GM12878 (cell line): ENCODE results near the gene PRAC2. TPM values are rescaled to one million over a fixed set of nuclear protein-coding genes. Genes with fewer than 3 reads are reported as not detected.

Source experiments
- ATAC-seq: fragments of 200-7000 bp; cut with Tn5 transposase; 3 replicates; pipeline ENCODE4 v1.9.1; 2020; ENCODE audit warnings: mild to moderate bottlenecking, moderate library complexity
- BruUV-seq: library from RNA; stranded (reverse); fragments of 400-500 nt; replicated peaks from 2 replicates; lab custom pipeline; 2021; lab: Mats Ljungman, UMichigan
- CTCF ChIA-PET: fragments of 300-600 bp; sonication (Branson Sonifier 250); formaldehyde crosslinking; extraction: SDS; loops from one replicate; lab custom pipeline; 2021; ENCODE audit warnings: inconsistent platforms; lab: Yijun Ruan, JAX
- POLR2A ChIA-PET: fragments of 350-600 bp; formaldehyde crosslinking; extraction: SDS; loops from one replicate; lab custom pipeline; 2021; ENCODE audit warnings: inconsistent platforms; lab: Charles Lee
- RAD21 ChIA-PET: fragments of 300-600 bp; sonication (Branson Sonifier 250); formaldehyde crosslinking; loops from one replicate; lab custom pipeline; 2023; ENCODE audit warnings: antibody characterized with exemption; ENCODE audit not compliant: unreplicated experiment; lab: Charles Lee
- SMC1A ChIA-PET: fragments of 300-600 bp; sonication (Branson Sonifier 250); formaldehyde crosslinking; loops from one replicate; lab custom pipeline; 2023; ENCODE audit not compliant: unreplicated experiment, uncharacterized antibody; lab: Charles Lee
- DNase-seq: peaks from one replicate; pipeline ENCODE4 v3.0.0-alpha.2; 2011; ENCODE audit warnings: low read depth, low spot score
- FAIRE-seq: peaks from 3 replicates; lab custom pipeline; 2011; peaks lifted over from hg19 to GRCh38; lab: Jason Lieb, UNC
- H2AFZ ChIP-seq: 2 replicates; pipeline ENCODE4 v1.6.0; 2011; ENCODE audit warnings: low read depth, low read length, control low read depth; ENCODE audit not compliant: control insufficient read depth
- H3K27ac ChIP-seq: 2 replicates; pipeline ENCODE4 v1.5.1; 2011; ENCODE audit warnings: control low read depth; ENCODE audit not compliant: control insufficient read depth, insufficient read depth
- H3K27me3 ChIP-seq, 2 experiments: replicated peaks in 1 of 2; 2 replicates each; pipeline versions ENCODE4 v1.6.0 to v1.6.1; 2011; ENCODE audit warnings: low read length in 1 of 2; ENCODE audit not compliant: control insufficient read depth in 2 of 2, insufficient read depth in 2 of 2
- H3K36me3 ChIP-seq, 2 experiments: 2 replicates each; pipeline ENCODE4 v1.5.1; 2011; ENCODE audit warnings: low read length in 1 of 2; ENCODE audit not compliant: control insufficient read depth in 2 of 2, insufficient read depth in 2 of 2
- H3K4me1 ChIP-seq: 2 replicates; pipeline ENCODE4 v1.6.1; 2011; ENCODE audit warnings: mild to moderate bottlenecking, low read length, moderate library complexity, mixed read lengths; ENCODE audit not compliant: control insufficient read depth, insufficient read depth
- H3K4me2 ChIP-seq: 2 replicates; pipeline ENCODE4 v1.6.0; 2011; ENCODE audit warnings: control low read depth; ENCODE audit not compliant: control insufficient read depth, insufficient read depth
- H3K4me3 ChIP-seq: fragments of 200-600 bp; sonication (generic); 2 replicates; pipeline ENCODE4 v1.5.1; 2016
- H3K79me2 ChIP-seq: 2 replicates; pipeline ENCODE4 v1.6.0; 2011; ENCODE audit warnings: low read length; ENCODE audit not compliant: control insufficient read depth, insufficient read depth
- H3K9ac ChIP-seq: 2 replicates; pipeline ENCODE4 v1.8.0; 2011; ENCODE audit warnings: low read length, control low read depth, mixed read lengths; ENCODE audit not compliant: control insufficient read depth, insufficient read depth
- H3K9me3 ChIP-seq: replicated peaks from 3 replicates; pipeline ENCODE4 v1.5.1; 2011; ENCODE audit warnings: mild to moderate bottlenecking, low read length; ENCODE audit not compliant: control insufficient read depth, insufficient read depth
- H4K20me1 ChIP-seq: 2 replicates; pipeline ENCODE4 v1.6.0; 2011; ENCODE audit not compliant: control insufficient read depth, insufficient read depth
- ATF7 ChIP-seq: fragments of 450-650 bp; IDR thresholded peaks from 2 replicates; pipeline ENCODE4 v1.6.1; 2016; ENCODE audit warnings: low read depth, mild to moderate bottlenecking
- BACH1 ChIP-seq: fragments of 450-650 bp; IDR thresholded peaks from 2 replicates; pipeline ENCODE4 v1.6.1; 2017; ENCODE audit warnings: mild to moderate bottlenecking, borderline replicate concordance
- EGR1 ChIP-seq, 2 experiments: IDR thresholded peaks; 1 replicate in 1 of 2; 2 replicates in 1 of 2; pipeline ENCODE4 v1.6.1; 2011 to 2012; ENCODE audit warnings: low read depth in 2 of 2, low read length in 2 of 2, borderline replicate concordance in 1 of 2, mild to moderate bottlenecking in 1 of 2, moderate library complexity in 1 of 2
- GABPA ChIP-seq: IDR thresholded peaks from 2 replicates; pipeline ENCODE4 v1.6.1; 2014; ENCODE audit warnings: antibody characterized with exemption, low read depth, mild to moderate bottlenecking, inconsistent platforms
- HCFC1 ChIP-seq: fragments of 150-350 bp; IDR thresholded peaks from 2 replicates; pipeline ENCODE4 v1.6.1; 2014; ENCODE audit warnings: low read length
- HDAC6 ChIP-seq: fragments of 200-600 bp; sonication (generic); IDR thresholded peaks from one replicate; pipeline ENCODE4 v1.8.0; 2017; ENCODE audit warnings: antibody characterized with exemption; ENCODE audit not compliant: unreplicated experiment
- MEF2A ChIP-seq: IDR thresholded peaks from 2 replicates; pipeline ENCODE4 v1.6.1; 2011; ENCODE audit warnings: low read depth, mild to moderate bottlenecking, low read length, moderate library complexity; ENCODE audit not compliant: insufficient read depth
- MXI1 ChIP-seq: fragments of 150-350 bp; IDR thresholded peaks from 2 replicates; pipeline ENCODE4 v1.6.1; 2011; ENCODE audit warnings: low read depth, mild to moderate bottlenecking, inconsistent platforms, low read length, improper control_type of control experiment
- MYB ChIP-seq: fragments of 150-350 bp; IDR thresholded peaks from 2 replicates; pipeline ENCODE4 v1.6.1; 2014; ENCODE audit warnings: mild to moderate bottlenecking, low read depth, low read length, borderline replicate concordance
- NFIC ChIP-seq: IDR thresholded peaks from 2 replicates; pipeline ENCODE4 v1.6.1; 2012; ENCODE audit warnings: low read depth, mild to moderate bottlenecking, inconsistent platforms, low read length, moderate library complexity
- SRF ChIP-seq, 2 experiments: IDR thresholded peaks; 2 replicates each; pipeline ENCODE4 v1.6.1; 2011; ENCODE audit warnings: low read depth in 2 of 2, low read length in 2 of 2, mild to moderate bottlenecking in 1 of 2, moderate library complexity in 1 of 2
- STAT1 ChIP-seq: fragments of 450-650 bp; conservative IDR thresholded peaks from 2 replicates; pipeline ENCODE4 v1.6.1; 2014; ENCODE audit warnings: antibody characterized with exemption, mild to moderate bottlenecking
- YY1 ChIP-seq: IDR thresholded peaks from 2 replicates; pipeline ENCODE4 v1.6.1; 2011; ENCODE audit warnings: low read depth, mild to moderate bottlenecking, low read length
- ZNF274 ChIP-seq: IDR thresholded peaks from one replicate; pipeline ENCODE4 v1.8.0; 2011; ENCODE audit not compliant: insufficient read length, insufficient read depth
- ZNF622 ChIP-seq: fragments of 450-650 bp; IDR thresholded peaks from 2 replicates; pipeline ENCODE4 v1.6.1; 2017; ENCODE audit warnings: mild to moderate bottlenecking, inconsistent platforms
- WGBS: methylation state at CpG from one replicate; pipeline ENCODE4 v1.1.6; 2016; ENCODE audit warnings: low lambda C conversion rate; ENCODE audit not compliant: insufficient replicate concordance, insufficient coverage; ENCODE audit errors: missing lambda C conversion rate; 5-methylcytosine and 5-hydroxymethylcytosine counted together
- in situ Hi-C: fragments of 300-500 bp; cut with MboI; formaldehyde crosslinking; loops from 9 replicates; pipeline ENCODE4 v1.14.3; 2018; ENCODE audit warnings: mixed read lengths
- intact Hi-C: fragments of 100-400 bp; cut with micrococcal nuclease; formaldehyde crosslinking; loops from one replicate; pipeline ENCODE4 v1.14.2; 2022; ENCODE audit not compliant: unreplicated experiment
- polyA plus RNA-seq, 11 experiments: library from polyadenylated mRNA; depleted of rRNA in 4 of 11; unstranded in 6 of 11; stranded (reverse) in 5 of 11; fragments of >200 nt; fragmentation: Nextera tagmentation in 4 of 11; fragmentation: Illumina TruSeq in 1 of 11; extraction: Ambion mirVana in 4 of 11; extraction: Trizol in 1 of 11; gene quantifications; 1 replicate in 1 of 11; 2 replicates in 10 of 11; pipeline versions ENCODE4 v1.2.1 to v1.2.3, GENCODE V29; 2011 to 2016; ENCODE audit warnings: inconsistent platforms in 2 of 11, missing spikeins in 2 of 11, low read depth in 1 of 11
- total RNA-seq, 4 experiments: library from RNA; depleted of rRNA in 3 of 4; stranded (reverse); fragments of >200 nt in 3 of 4; fragmentation: Illumina TruSeq in 1 of 4; extraction: Trizol in 1 of 4; gene quantifications; 2 replicates each; pipeline versions ENCODE4 v1.2.1 to v1.2.3, GENCODE V29; 2013 to 2021
- TF ChIP-seq, protein P1 (sequence below): IDR thresholded peaks from 2 replicates; pipeline ENCODE4 v1.6.1; 2011; ENCODE audit warnings: mild to moderate bottlenecking, low read depth, low read length, moderate library complexity; ENCODE audit not compliant: insufficient replicate concordance
- TF ChIP-seq, protein P2 (sequence below): IDR thresholded peaks from 2 replicates; pipeline ENCODE4 v1.6.1; 2011; ENCODE audit warnings: borderline replicate concordance, low read depth, mild to moderate bottlenecking, moderate library complexity, mixed read lengths, low read length; ENCODE audit not compliant: insufficient read depth; ENCODE audit errors: extremely low read length
- TF ChIP-seq, protein P3 (sequence below): IDR thresholded peaks from 2 replicates; pipeline ENCODE4 v1.6.1; 2012; ENCODE audit warnings: mild to moderate bottlenecking, low read depth, low read length

The PRAC2 gene
- total and polyA plus RNA-seq, 10 of the 15 experiments (the other 5 are each of a cell fraction or from before 2014, with no cell fraction given), result 0.31 TPM; not detected in 9

GRCh38 chr17:48718761-48719641, 4.0 kb upstream of the PRAC2 start:
- Histone ChIP-seq H3K79me2 (no peaks in the 10 kb centered on the region), H3K4me1 (no peaks in the 10 kb centered on the region; the same call in 1 of the 2 replicates), H3K36me3 (no peaks in the 10 kb centered on the region), H3K27me3 (peaks cover 24 to 48% of the 10 kb centered on the region in 2 experiments), H3K9ac (no peak overlapping the region), H3K4me3 (no peak overlapping the region), H3K9me3 (no peaks in the 10 kb centered on the region; the same call in 2 of the 3 replicates), H2AFZ (no peak overlapping the region)
- no peak for DNase-seq
- CTCF ChIA-PET, result interaction anchor here (0.6 to 7.5 kb wide), 4 partner anchors 39 to 85 kb away, joined by 3 to 56 read pairs (median 10); no protein-coding TSS in a partner anchor
- intact Hi-C loops, result no loop called here
- TF ChIP-seq, protein P1, sequence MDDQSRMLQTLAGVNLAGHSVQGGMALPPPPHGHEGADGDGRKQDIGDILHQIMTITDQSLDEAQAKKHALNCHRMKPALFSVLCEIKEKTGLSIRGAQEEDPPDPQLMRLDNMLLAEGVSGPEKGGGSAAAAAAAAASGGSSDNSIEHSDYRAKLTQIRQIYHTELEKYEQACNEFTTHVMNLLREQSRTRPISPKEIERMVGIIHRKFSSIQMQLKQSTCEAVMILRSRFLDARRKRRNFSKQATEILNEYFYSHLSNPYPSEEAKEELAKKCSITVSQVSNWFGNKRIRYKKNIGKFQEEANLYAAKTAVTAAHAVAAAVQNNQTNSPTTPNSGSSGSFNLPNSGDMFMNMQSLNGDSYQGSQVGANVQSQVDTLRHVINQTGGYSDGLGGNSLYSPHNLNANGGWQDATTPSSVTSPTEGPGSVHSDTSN, result no peak
- TF ChIP-seq BACH1, result no peak
- no peak for TF ChIP-seq NFIC
- no peak for TF ChIP-seq GABPA
- TF ChIP-seq EGR1 (IDR thresholded peaks at IDR 0.05; ENCODE audit: borderline replicate concordance in 1 of 2, low read depth in 2 of 2, low read length in 2 of 2), result no peak
- TF ChIP-seq ZNF622, result no peak
- no peak for TF ChIP-seq MYB
- no peak for TF ChIP-seq SRF (IDR thresholded peaks at IDR 0.05; ENCODE audit: low read depth in 2 of 2, low read length in 2 of 2)
- no peak for TF ChIP-seq MEF2A
- no peak for TF ChIP-seq MXI1
- no peak for TF ChIP-seq ATF7
- TF ChIP-seq STAT1, result no peak
- no peak for TF ChIP-seq HDAC6
- TF ChIP-seq, protein P2, sequence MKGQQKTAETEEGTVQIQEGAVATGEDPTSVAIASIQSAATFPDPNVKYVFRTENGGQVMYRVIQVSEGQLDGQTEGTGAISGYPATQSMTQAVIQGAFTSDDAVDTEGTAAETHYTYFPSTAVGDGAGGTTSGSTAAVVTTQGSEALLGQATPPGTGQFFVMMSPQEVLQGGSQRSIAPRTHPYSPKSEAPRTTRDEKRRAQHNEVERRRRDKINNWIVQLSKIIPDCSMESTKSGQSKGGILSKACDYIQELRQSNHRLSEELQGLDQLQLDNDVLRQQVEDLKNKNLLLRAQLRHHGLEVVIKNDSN, result no peak
- no peak for TF ChIP-seq YY1
- no peak for TF ChIP-seq HCFC1
- no peak for TF ChIP-seq ZNF274
- TF ChIP-seq, protein P3, sequence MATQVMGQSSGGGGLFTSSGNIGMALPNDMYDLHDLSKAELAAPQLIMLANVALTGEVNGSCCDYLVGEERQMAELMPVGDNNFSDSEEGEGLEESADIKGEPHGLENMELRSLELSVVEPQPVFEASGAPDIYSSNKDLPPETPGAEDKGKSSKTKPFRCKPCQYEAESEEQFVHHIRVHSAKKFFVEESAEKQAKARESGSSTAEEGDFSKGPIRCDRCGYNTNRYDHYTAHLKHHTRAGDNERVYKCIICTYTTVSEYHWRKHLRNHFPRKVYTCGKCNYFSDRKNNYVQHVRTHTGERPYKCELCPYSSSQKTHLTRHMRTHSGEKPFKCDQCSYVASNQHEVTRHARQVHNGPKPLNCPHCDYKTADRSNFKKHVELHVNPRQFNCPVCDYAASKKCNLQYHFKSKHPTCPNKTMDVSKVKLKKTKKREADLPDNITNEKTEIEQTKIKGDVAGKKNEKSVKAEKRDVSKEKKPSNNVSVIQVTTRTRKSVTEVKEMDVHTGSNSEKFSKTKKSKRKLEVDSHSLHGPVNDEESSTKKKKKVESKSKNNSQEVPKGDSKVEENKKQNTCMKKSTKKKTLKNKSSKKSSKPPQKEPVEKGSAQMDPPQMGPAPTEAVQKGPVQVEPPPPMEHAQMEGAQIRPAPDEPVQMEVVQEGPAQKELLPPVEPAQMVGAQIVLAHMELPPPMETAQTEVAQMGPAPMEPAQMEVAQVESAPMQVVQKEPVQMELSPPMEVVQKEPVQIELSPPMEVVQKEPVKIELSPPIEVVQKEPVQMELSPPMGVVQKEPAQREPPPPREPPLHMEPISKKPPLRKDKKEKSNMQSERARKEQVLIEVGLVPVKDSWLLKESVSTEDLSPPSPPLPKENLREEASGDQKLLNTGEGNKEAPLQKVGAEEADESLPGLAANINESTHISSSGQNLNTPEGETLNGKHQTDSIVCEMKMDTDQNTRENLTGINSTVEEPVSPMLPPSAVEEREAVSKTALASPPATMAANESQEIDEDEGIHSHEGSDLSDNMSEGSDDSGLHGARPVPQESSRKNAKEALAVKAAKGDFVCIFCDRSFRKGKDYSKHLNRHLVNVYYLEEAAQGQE, result no peak
- TF ChIP-seq, all 136 proteins: peak for 0
- Histone ChIP-seq H3K27ac (no peak overlapping the region), H4K20me1 (no peaks in the 10 kb centered on the region), H3K4me2 (no peak overlapping the region)
- ATAC-seq (no peak), FAIRE-seq (peak; percentile 72)
- BruUV-seq, result no TSS peak
- 50% methylated on average over 68 of the region's 80 CpGs for WGBS
- ChIA-PET SMC1A (interaction anchor here (1.4 to 1.5 kb wide), 2 partner anchors 40 to 72 kb away, joined by 3 to 4 read pairs; no protein-coding TSS in a partner anchor), RAD21 (interaction anchor here (2.3 kb wide), 1 partner anchor 40 kb away, joined by 6 read pairs; no protein-coding TSS in a partner anchor), POLR2A (no interaction called here)
- in situ Hi-C loops, result no loop called here
